Immature natural killer cell (primary cell): Measurements from ENCODE around the gene ZFP69B. TPM values are rescaled to one million over a fixed set of nuclear protein-coding genes. Genes with fewer than 3 reads are reported as not detected.

ENCODE experiments used
- DNase-seq, 3 donors: peaks; one replicate each; pipeline ENCODE4 v3.0.0; 2022; ENCODE audit warnings: mixed read lengths in 1 of 3
- H3K27ac Mint-ChIP-seq, 6 donors: one replicate each; pipeline ENCODE4 v1.8.0; 2020; ENCODE audit warnings: mixed read lengths in 6 of 6, mild to moderate bottlenecking in 5 of 6, inconsistent platforms in 4 of 6, moderate library complexity in 3 of 6
- H3K27me3 Mint-ChIP-seq, 3 donors: one replicate each; pipeline ENCODE4 v1.8.0; 2020 to 2021; ENCODE audit warnings: low read depth in 3 of 3, mild to moderate bottlenecking in 3 of 3, mixed read lengths in 3 of 3, moderate library complexity in 3 of 3, inconsistent platforms in 1 of 3
- H3K36me3 Mint-ChIP-seq, 3 donors: one replicate each; pipeline ENCODE4 v1.8.0; 2020; ENCODE audit warnings: mixed read lengths in 3 of 3, inconsistent platforms in 2 of 3, mild to moderate bottlenecking in 2 of 3
- H3K4me1 Mint-ChIP-seq, 2 donors: one replicate each; pipeline ENCODE4 v1.8.0; 2020; ENCODE audit warnings: inconsistent platforms in 2 of 2, mild to moderate bottlenecking in 2 of 2, mixed read lengths in 2 of 2, moderate library complexity in 1 of 2
- H3K4me3 Mint-ChIP-seq, 5 donors: one replicate each; pipeline ENCODE4 v1.8.0; 2020; ENCODE audit warnings: mild to moderate bottlenecking in 5 of 5, mixed read lengths in 5 of 5, inconsistent platforms in 3 of 5, moderate library complexity in 3 of 5
- H3K9me3 Mint-ChIP-seq, 6 donors: one replicate each; pipeline ENCODE4 v1.8.0; 2020; ENCODE audit warnings: mild to moderate bottlenecking in 6 of 6, mixed read lengths in 6 of 6, inconsistent platforms in 4 of 6, moderate library complexity in 3 of 6
- polyA plus RNA-seq, 3 donors: library from polyadenylated mRNA; unstranded; fragments of 300-500 nt; fragmentation: Illumina TruSeq; gene quantifications; one replicate each; pipeline ENCODE4 v1.2.3, GENCODE V29; 2021

The ZFP69B gene
- polyA plus RNA-seq = 1 to 10 TPM in 1 of 3 donors, under 1 TPM in 1, not detected in 1; 0.92 to 1.3 TPM

- Mint-ChIP-seq H3K27me3 (peaks cover 0 to 6% (median 6%) of the 10 kb centered on the region in 3 donors), H3K4me1 (peaks cover 23 to 31% of the 10 kb centered on the region in 2 donors), H3K27ac (peak within 1 kb of the TSS; percentile 65 to 92 (median 85)), H3K4me3 (peak within 1 kb of the TSS; percentile 84 to 95 (median 91)), H3K9me3 (peaks cover 0 to 29% (median 4%) of the 10 kb centered on the region in 6 donors), H3K36me3 (peaks cover 14 to 28% (median 19%) of the 10 kb centered on the region in 3 donors)
- peak; percentile 90 to 91 (median 91) for DNase-seq
Observed at GRCh38 chr1:40449684-40450494, at the start of gene ZFP69B. ZFP69B (plus strand) TSS chr1:40450476; CDS start chr1:40450962, 486 bp downstream.

- no peaks in the 10 kb centered on the region for H3K36me3 Mint-ChIP-seq
- no peak for DNase-seq
- peaks cover 70 to 97% of the 10 kb centered on the region in 2 donors for H3K4me1 Mint-ChIP-seq
- H3K9me3 Mint-ChIP-seq = no peaks in the 10 kb centered on the region
- H3K27ac Mint-ChIP-seq = peak overlapping the region; percentile 4 to 88 (median 24)
- H3K4me3 Mint-ChIP-seq = no peak overlapping the region
- H3K27me3 Mint-ChIP-seq = peaks cover 0 to 3% (median 0%) of the 10 kb centered on the region in 3 donors
Observed at GRCh38 chr1:40401473-40402201, 48.6 kb upstream of the ZFP69B start.

- Mint-ChIP-seq H3K9me3 (no peaks in the 10 kb centered on the region), H3K36me3 (peaks cover 3 to 6% (median 6%) of the 10 kb centered on the region in 3 donors), H3K4me3 (peak overlapping the region; percentile 19 to 77 (median 49)), H3K27ac (peak overlapping the region; percentile 70 to 94 (median 90)), H3K27me3 (peaks cover 0 to 3% (median 0%) of the 10 kb centered on the region in 3 donors), H3K4me1 (peaks cover 48 to 68% of the 10 kb centered on the region in 2 donors)
- DNase-seq = peak; percentile 49 to 68 (median 64)
Observed at GRCh38 chr1:40404670-40405462, 45.4 kb upstream of the ZFP69B start.

- no peak for DNase-seq
- H3K36me3 Mint-ChIP-seq = peaks cover 3 to 6% (median 6%) of the 10 kb centered on the region in 3 donors
- peaks cover 0 to 3% (median 0%) of the 10 kb centered on the region in 3 donors for H3K27me3 Mint-ChIP-seq
- no peak overlapping the region for H3K4me3 Mint-ChIP-seq
- H3K27ac Mint-ChIP-seq = peak overlapping the region in 4 of 6 donors; percentile 43 to 94 (median 76)
- H3K4me1 Mint-ChIP-seq = peaks cover 38 to 59% of the 10 kb centered on the region in 2 donors
- no peaks in the 10 kb centered on the region for H3K9me3 Mint-ChIP-seq
Observed at GRCh38 chr1:40405812-40406211, 44.5 kb upstream of the ZFP69B start.

GRCh38 chr1:40407453-40407852, 42.8 kb upstream of the ZFP69B start:
- H3K9me3 Mint-ChIP-seq = no peaks in the 10 kb centered on the region
- no peak overlapping the region for H3K4me3 Mint-ChIP-seq
- H3K4me1 Mint-ChIP-seq = peaks cover 32 to 50% of the 10 kb centered on the region in 2 donors
- no peak for DNase-seq
- H3K27me3 Mint-ChIP-seq = peaks cover 0 to 3% (median 0%) of the 10 kb centered on the region in 3 donors
- H3K27ac Mint-ChIP-seq = no peak overlapping the region
- peaks cover 3 to 14% (median 6%) of the 10 kb centered on the region in 3 donors for H3K36me3 Mint-ChIP-seq

- H3K4me1 Mint-ChIP-seq = peaks cover 34 to 51% of the 10 kb centered on the region in 2 donors
- H3K36me3 Mint-ChIP-seq = peaks cover 6 to 20% (median 8%) of the 10 kb centered on the region in 3 donors
- H3K27ac Mint-ChIP-seq = peak overlapping the region in 5 of 6 donors; percentile 8 to 51 (median 13)
- H3K27me3 Mint-ChIP-seq = peaks cover 0 to 7% (median 2%) of the 10 kb centered on the region in 3 donors
- no peak overlapping the region for H3K4me3 Mint-ChIP-seq
- H3K9me3 Mint-ChIP-seq = no peaks in the 10 kb centered on the region
- no peak for DNase-seq
Observed at GRCh38 chr1:40409467-40409866, 40.8 kb upstream of the ZFP69B start.

GRCh38 chr1:40411294-40411693, 39.0 kb upstream of the ZFP69B start:
- H3K9me3 Mint-ChIP-seq = no peaks in the 10 kb centered on the region
- peaks cover 0 to 9% (median 3%) of the 10 kb centered on the region in 3 donors for H3K27me3 Mint-ChIP-seq
- no peak for DNase-seq
- peaks cover 42 to 50% of the 10 kb centered on the region in 2 donors for H3K4me1 Mint-ChIP-seq
- peaks cover 12 to 30% (median 17%) of the 10 kb centered on the region in 3 donors for H3K36me3 Mint-ChIP-seq
- H3K27ac Mint-ChIP-seq = peak overlapping the region in 2 of 6 donors; percentile 13 to 39
- no peak overlapping the region for H3K4me3 Mint-ChIP-seq

GRCh38 chr1:40411843-40412242, 38.4 kb upstream of the ZFP69B start:
- Mint-ChIP-seq H3K9me3 (no peaks in the 10 kb centered on the region), H3K27me3 (peaks cover 0 to 9% (median 3%) of the 10 kb centered on the region in 3 donors), H3K36me3 (peaks cover 13 to 33% (median 18%) of the 10 kb centered on the region in 3 donors), H3K4me1 (peaks cover 45 to 47% of the 10 kb centered on the region in 2 donors), H3K27ac (peak overlapping the region; percentile 7 to 85 (median 58)), H3K4me3 (no peak overlapping the region)
- DNase-seq = no peak

GRCh38 chr1:40413527-40414252, 36.6 kb upstream of the ZFP69B start:
- Mint-ChIP-seq H3K27ac (peak overlapping the region; percentile 85 to 96 (median 90)), H3K4me3 (peak overlapping the region; percentile 33 to 74 (median 48)), H3K27me3 (peaks cover 0 to 9% (median 3%) of the 10 kb centered on the region in 3 donors), H3K4me1 (peaks cover 45 to 49% of the 10 kb centered on the region in 2 donors), H3K36me3 (peaks cover 24 to 50% (median 35%) of the 10 kb centered on the region in 3 donors), H3K9me3 (no peaks in the 10 kb centered on the region)
- peak; percentile 43 to 62 (median 51) for DNase-seq

GRCh38 chr1:40414331-40414730, 35.9 kb upstream of the ZFP69B start:
- H3K9me3 Mint-ChIP-seq = no peaks in the 10 kb centered on the region
- DNase-seq = peak; percentile 42 to 62 (median 47)
- peak overlapping the region; percentile 85 to 96 (median 90) for H3K27ac Mint-ChIP-seq
- H3K4me1 Mint-ChIP-seq = peaks cover 45 to 49% of the 10 kb centered on the region in 2 donors
- peaks cover 28 to 53% (median 37%) of the 10 kb centered on the region in 3 donors for H3K36me3 Mint-ChIP-seq
- H3K4me3 Mint-ChIP-seq = peak overlapping the region; percentile 33 to 74 (median 48)
- H3K27me3 Mint-ChIP-seq = peaks cover 0 to 10% (median 3%) of the 10 kb centered on the region in 3 donors

GRCh38 chr1:40416709-40417108, 33.6 kb upstream of the ZFP69B start:
- no peak for DNase-seq
- Mint-ChIP-seq H3K27me3 (peaks cover 0 to 10% (median 3%) of the 10 kb centered on the region in 3 donors), H3K9me3 (no peaks in the 10 kb centered on the region), H3K36me3 (peaks cover 36 to 58% (median 37%) of the 10 kb centered on the region in 3 donors), H3K27ac (peak overlapping the region in 3 of 6 donors; percentile 25 to 89 (median 59)), H3K4me3 (no peak overlapping the region), H3K4me1 (peaks cover 49 to 51% of the 10 kb centered on the region in 2 donors)
